GM21423 (cell line): Measurements from ENCODE around the gene EBI3.
"Not testable (repeated sequence)": the region's sequence is repeated elsewhere in the genome, so short reads cannot be mapped to it uniquely, and the experiment has no call there.

Experiments
- ATAC-seq: cut with Tn5 transposase; IDR thresholded peaks from one replicate; pipeline ENCODE4 v1.9.1; 2021; ENCODE audit warnings: mild to moderate bottlenecking, moderate library complexity; ENCODE audit not compliant: unreplicated experiment

Gene EBI3

DNA sequence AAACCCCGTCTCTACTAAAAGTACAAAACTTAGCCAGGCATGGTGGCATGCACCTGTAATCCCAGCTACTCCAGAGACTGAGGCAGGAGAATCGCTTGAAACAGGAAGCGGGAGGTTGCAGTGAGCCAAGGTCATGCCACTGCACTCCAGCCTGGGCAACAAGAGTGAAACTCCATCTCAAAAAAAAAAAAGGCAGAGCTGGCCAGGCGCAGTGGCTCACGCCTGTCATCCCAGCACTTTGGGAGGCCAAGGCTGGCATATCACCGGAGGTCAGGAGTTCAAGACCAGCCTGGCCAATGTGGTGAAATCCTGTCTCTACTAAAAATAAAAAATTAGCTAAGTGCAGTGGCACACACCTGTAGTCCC is 45.0 kb downstream of the EBI3 start:
- not testable (repeated sequence) for ATAC-seq

DNA sequence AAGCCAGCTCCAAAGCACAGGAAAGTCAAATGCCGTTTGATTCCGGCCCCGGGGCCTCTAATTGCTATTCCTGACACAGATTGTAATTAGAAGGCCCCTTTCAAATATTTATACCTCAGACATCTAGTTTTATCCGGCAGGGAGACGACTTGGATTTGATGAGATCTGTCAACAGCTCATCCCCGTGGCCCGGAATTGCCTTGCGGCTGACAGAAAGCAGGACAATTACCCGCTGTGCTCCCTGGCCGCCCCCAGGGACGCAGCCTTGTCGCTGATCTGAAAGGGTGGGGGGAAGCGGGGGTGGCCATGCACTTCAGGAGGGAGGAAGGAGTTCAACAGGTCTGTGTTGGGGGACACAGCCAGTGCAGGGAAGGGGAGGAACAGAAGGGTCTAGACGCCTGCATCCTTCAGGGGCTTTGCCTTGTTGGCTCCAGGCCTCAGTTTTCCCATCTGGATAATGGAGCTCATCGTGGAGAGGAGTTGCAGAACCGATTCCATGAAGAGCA is 47.9 kb downstream of the EBI3 start:
- ATAC-seq, result no peak

DNA sequence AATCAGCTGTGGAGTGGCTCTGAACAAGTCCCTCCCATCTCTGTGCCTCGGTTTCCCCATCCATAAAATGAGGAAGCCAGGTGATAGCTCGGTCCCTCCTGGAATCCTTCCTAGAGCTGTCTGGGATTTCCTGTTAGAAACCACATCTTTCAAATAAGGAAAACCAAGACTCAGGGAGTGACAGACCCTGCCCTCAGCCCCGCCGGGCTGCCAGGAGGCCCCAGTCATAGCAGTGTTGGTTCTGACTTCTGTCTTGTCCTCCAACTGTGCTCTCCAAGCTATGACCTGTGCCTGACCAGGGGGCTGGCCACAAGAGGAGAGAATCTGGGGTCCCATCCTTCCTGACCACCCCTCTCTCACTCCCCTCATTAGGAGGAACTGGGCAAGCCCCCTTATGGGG is 48.7 kb downstream of the EBI3 start:
- ATAC-seq, result no peak

DNA sequence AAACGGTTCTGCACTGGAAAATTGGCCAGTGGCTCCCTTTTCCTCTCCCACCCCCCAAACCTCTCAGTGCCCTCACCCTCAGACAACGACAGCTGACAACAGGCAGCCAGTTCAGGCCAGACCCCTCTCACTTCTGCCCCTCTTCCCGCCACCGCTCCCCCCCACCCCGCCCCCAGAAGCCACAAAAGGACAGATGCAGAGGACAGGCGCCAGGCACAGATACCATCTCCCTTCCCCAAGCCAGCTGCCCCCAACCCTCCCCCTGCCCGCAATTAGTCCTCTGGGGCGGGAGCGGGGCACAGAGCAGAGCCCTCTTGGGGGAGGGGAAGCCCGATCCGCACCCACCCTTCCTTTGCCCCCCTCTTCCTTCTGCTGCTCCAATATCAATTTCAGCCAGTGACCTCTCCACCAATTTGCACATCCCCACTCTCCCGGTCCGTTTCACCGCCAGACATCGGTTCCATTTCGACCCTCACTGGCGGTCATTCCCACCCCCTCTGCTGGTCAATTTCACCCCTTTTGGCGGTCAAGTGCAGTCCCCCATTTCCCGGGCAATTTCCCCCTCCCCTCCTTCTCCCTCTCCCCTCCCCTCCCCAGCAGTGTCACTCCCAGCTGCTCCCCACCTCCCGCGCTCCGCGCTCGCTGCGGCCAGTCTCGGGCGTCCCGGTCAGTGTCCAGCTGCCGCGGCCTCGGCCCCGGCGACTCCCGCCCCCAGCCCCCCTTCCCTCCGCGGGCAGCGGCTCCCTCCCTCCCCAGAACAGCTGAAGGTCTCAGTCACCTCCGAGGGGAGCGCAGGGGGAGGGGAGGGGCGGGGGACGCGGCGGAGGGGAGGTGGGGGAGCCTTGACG is 49.3 kb downstream of the EBI3 start, which contains the start of gene SHD:
Gene SHD (plus strand): TSS at position 848 of the 848 bp plus-strand sequence. CDS start 798 bp downstream, outside the sequence.
- no peak for ATAC-seq

DNA sequence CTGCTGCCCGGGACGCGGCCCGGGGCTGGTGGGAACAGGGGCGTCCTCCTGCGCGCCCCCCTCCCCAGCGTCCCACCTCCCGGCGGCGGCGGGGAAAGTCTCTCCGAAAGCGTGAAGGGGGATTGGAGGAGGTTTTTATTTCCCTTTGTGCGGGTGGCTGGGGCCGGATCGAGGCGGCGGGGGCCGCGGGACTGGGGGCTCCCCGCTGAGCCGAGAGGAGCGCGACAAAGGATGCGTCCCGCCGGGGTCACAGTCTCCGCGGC is 49.9 kb downstream of the EBI3 start:
- ATAC-seq, result no peak

DNA sequence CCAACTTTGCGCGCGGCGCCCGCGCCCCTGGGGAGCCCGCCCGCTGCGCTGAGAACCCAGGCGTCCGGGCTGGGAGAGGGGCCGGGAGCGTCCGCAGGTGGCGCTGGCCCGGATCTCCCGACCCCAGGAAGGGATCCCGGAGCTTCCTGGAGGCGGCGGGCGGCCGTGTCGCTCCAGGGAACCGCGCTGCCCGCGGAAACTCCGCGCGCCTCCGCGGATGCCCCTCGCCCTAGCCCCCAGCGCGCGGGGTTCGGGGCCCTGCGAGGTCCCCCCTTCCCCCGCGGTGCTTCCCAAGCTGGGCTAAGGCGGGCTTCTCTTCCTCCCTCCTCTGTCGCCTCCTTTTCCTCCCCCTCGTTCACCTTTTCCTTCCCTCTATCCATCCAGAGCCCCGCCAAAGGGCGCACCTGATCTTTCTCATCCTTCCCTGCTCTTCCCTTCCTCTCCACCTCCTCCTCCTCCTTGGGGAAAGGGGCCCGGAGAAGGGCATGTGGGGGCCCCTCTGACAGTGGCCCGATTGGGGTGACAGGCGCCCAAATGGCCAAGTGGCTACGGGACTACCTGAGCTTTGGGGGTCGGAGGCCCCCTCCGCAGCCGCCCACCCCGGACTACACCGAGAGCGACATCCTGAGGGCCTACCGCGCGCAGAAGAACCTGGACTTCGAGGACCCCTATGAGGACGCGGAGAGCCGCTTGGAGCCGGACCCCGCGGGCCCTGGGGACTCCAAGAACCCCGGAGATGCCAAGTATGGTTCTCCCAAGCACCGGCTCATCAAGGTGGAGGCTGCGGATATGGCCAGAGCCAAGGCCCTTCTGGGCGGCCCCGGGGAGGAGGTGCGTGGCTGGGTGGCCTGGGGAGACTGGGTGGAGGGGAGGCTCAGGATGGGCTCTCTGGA is 50.5 kb downstream of the EBI3 start:
- no peak for ATAC-seq

DNA sequence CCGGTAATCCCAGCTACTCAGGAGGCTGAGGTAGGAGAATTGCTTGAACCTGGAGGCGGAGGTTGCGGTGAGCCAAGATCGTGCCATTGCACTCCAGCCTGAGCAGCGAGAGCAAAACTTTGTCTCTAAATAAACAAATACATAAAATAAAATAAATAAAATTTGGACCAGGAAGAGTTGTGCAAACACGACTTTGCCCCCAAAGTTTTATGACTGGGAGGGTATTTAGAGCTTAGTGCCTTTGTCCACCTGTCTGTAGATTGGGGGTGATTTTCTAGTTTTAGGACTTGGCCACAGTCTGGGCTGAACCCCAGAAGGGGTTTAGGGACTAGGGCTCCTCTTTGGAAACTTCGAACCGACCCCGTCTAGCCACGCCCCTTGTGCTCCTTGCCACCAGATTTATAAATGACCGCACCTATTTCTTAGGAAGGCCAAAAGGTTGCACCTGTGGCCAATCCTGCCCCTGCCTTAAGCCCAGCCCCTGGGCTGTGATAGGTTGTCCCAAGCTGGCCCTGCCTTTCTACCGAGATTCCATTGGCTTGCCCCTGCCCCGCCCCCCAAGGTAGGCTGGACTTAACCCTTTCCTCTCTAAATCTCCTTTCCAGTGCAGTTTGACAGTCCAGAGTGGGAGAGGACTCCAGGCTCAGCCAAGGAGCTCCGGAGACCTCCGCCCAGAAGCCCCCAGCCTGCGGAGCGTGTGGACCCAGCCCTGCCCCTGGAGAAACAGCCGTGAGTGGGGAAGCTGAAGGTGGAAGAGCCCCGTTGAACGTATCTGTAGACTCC is 55.0 kb downstream of the EBI3 start:
- ATAC-seq, result no peak

DNA sequence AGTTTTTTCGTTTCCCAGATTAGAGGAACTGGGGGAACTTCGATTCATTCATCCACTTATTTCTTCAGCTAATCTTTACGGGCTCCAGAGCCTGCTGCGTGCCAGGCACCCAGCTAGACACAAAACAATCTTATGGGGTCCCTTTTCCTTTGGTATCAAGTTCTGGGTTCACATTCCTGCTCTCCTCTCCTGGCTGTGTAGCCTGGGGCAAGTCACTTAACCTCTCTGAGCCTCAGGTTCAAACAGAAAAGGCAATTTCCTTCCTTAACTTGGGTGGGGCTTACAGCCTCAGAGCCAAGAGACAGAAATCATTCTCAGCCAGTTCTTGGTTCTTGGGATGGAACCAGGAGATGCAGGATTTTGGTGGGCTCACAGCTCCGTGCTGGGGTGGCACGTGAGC is 55.7 kb downstream of the EBI3 start:
- no peak for ATAC-seq

DNA sequence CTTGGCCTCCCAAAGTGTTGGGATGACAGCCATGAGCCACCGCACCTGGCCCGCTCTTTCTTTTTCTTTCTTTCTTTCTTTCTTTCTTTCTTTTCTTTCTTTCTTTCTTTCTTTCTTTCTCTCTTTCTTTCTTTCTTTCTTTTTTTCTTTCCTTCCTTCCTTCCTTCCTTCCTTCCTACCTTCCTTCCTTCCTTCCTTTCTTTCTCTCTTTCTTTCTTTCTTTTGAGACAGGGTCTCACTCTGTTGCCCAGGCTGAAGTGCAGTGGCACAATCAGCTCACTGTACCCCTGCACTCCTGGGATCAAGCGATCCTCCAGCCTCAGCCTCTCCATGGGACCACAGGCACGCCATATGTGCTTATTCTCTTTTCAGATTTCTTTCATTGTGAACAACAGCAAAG is 56.8 kb downstream of the EBI3 start:
- not testable (repeated sequence) for ATAC-seq
